Hepatocyte (in vitro differentiated cells): Measurements from ENCODE around the gene SNX21.

ENCODE experiments used
- CTCF ChIP-seq: fragments of 200-600 bp; sonication (generic); IDR thresholded peaks from 2 replicates; pipeline ENCODE4 v1.5.1; 2016; ENCODE audit warnings: antibody characterized with exemption, mild to moderate bottlenecking; ENCODE audit not compliant: poor library complexity
- EZH2 ChIP-seq: fragments of 200-600 bp; sonication (generic); IDR thresholded peaks from 2 replicates; pipeline ENCODE4 v1.6.1; 2016; ENCODE audit warnings: antibody characterized with exemption, mild to moderate bottlenecking, borderline replicate concordance

- no peak for TF ChIP-seq CTCF
- no peak for TF ChIP-seq EZH2
These were observed 16.0 kb upstream of the SNX21 start for GRCh38 chr20:45817376-45818194.
